IPS DF 19.7 (cell line): ENCODE data around the gene TRPV4.

ENCODE experiments used
- DNase-seq: peaks from one replicate; pipeline ENCODE4 v3.0.0-alpha.2; 2013; ENCODE audit warnings: low read depth, low spot score

The TRPV4 gene

GRCh38 chr12:109781668-109782325 is 51.4 kb downstream of the TRPV4 start:
- DNase-seq, result no peak

DNA sequence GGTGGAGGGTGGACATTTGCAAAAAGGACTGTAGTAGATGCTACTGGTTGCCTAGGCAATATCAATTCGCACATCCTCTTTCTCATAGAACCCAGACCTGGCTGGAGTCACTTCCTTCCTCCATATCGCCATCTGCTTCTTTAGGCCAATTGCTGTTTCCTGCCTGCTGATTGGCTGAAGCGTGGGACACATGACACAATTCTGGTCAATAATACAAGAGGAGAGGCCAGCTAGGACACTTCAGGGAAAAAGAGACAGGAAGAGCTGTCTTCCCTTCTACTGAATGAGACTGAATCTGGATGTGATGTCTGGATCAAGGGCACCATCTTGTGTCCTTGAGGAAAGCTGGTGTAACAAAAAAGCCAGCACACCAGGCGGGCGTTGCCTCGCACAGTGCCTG is 53.8 kb downstream of the TRPV4 start:
- no peak for DNase-seq

GRCh38 chr12:109778684-109779083 is 54.5 kb downstream of the TRPV4 start:
- no peak for DNase-seq

- no peak for DNase-seq
These were observed 55.7 kb downstream of the TRPV4 start for GRCh38 chr12:109777544-109777943.

DNA sequence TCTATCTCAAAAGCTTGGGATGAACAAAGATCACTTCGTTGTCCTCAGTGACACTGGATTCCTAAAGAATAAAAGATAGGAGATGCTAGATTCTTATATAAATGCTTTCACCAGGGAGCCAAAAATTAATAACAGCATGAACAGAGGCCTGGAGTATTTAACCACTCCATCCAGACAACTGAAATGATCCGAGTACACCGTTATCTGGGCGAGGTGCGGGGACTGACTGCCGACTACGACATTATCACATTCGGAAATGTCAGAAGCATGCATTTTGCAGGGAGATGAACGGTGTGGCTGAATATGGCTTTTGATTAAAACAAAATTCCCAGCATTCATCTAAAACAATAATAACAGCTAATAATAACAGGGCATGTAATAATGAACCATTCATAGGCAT is 56.6 kb downstream of the TRPV4 start:
- no peak for DNase-seq

- no peak for DNase-seq
These were observed 57.9 kb downstream of the TRPV4 start for GRCh38 chr12:109775172-109775881.

DNA sequence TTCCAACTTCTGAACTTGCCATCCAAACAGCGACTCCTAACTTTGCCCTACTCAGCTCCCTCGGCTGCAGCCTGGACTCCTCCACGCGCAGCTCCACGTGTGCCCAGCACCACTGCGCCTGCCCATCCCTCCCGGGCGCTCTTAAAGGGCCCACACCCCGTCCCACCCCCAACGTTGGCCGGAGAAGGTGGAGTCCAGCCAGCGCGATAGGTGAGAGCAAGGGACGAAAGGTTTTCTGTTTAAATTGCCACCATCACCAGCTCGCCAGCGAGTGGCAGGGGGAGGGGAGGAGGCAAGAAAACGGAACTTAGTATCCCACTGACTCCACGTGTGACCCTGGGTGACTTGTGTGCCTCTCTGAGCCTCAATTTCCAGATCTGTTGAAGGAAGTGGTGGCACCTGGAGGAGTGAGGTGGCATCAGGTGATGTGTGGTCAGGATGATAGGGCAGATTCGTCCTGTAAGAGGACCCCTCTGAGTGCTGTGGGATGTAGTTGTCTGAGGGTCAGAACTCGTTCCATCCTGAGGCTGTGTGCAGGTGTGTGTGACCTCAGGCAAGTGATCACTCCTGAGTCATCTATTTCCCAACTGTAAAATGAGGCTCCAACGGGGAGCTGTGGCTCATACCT is 59.7 kb downstream of the TRPV4 start:
- DNase-seq, result no peak

DNA sequence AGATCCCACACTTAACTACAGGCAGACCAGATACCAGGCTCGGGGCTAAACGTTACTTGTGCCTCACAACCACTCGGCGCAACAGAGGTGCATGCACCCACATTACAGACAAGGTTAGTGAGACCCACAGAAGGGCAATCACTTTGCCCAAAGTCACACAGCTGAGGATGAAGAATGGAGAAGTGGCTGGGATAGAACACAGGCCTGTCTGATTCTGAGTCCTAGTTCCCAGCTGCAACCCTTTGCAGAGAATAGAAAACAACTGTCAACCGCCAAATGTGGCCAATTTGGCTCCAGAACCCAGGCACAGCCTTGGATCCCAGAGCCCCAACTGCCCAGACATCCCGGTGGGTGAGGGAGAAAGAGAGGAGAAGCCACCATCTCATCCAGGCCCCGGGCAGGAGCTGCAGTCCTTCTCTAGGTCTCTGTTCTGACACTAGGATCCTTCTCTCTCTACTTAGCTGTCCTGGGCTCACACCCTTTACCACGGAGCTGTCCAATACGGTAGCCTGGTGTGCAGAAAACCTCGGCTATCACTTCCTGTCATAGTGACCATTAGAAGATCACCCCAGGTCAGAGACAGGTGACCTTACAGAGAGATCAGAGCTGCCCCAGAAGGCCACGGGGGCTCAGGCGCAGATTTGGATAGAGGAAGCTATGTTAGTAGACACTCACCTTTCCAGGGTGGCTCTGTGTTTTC is 60.4 kb downstream of the TRPV4 start:
- DNase-seq, result no peak

- no peak for DNase-seq
These were observed 61.2 kb downstream of the TRPV4 start for GRCh38 chr12:109771746-109772621.

GRCh38 chr12:109770861-109771670 is 62.1 kb downstream of the TRPV4 start:
- DNase-seq, result no peak

DNA sequence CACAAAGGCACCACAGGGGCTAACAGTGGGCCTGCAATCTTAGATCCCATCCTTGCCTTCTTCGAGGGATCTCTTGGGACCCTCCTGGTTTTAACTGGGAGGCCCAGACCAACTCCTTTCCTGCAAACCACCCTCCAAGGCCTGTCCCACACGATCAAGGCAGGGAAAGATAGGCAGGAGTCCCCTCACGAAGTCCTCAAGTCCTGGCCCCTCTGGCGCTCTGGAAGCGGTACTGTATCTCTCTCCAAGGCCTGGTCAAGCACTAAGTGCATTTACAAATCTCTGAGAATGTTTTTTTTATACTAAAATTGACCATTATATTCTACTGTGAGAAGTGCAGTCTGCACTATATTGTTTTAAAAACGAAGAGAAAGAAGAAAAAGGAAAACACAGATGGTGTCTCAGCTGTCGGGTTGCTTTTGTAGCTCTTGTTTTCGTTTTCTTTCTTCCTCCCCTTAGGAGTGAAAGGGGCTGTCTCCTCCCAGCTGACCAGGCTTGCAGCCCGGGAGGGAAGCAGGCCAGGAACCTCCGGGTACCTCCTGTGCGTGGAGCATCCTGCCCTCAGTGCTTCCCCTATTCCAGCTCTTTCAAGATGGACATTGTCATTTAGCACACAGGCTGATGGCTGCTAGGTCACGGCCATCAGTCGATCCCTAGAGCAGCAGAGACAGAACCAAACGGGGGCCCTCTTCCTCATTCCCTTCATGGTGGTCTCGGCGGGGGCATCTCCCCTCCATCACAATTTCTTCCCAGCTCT is 62.9 kb downstream of the TRPV4 start:
- no peak for DNase-seq

- DNase-seq, result no peak
These were observed 64.1 kb downstream of the TRPV4 start for GRCh38 chr12:109768901-109769670.

GRCh38 chr12:109767991-109768900 is 65.0 kb downstream of the TRPV4 start:
- DNase-seq, result no peak

DNA sequence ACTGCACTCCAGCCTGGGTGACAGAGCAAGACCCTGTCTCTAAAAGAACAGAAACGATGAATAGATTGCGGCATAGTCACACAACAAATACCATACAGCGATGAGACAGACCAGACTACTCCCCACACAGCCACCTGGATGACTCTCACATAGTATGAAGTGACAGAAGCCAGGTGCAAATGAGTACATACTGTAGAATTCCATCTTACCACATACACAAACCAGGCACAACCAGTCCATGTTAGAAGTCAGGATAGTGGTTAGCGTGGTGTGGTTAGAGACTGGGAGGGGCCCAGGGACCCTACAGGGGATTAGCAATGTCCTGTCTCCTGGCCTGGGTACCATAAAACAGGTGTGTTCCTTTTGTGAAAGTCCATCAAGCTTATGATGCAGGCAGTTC is 65.7 kb downstream of the TRPV4 start:
- DNase-seq, result no peak

DNA sequence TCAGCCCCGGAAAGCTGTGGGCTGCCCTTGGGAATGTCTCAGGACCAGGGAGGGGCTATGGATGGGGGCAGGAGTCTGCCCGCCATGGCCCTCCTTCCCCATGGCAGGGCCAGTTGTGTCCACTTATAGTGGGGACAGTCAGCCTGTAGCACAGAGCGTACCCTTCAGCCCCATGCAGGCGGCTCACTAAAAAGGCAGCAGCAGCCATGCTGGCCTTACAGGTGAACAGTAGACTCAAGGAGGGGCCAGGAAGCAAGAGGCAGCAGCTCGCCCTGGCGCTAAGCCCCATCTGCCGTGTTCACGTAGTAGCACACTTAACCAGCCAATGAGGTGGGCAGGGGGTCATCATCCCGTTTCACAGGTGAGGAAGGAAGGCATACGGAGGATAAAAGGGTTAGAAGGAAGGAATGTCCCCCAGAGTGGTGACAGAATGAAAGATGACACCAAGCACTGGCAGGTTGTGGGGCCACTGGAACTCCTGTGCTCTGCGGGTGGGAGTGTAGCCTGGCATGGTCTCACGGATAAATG is 66.9 kb downstream of the TRPV4 start:
- no peak for DNase-seq

GRCh38 chr12:109765446-109765810 is 67.8 kb downstream of the TRPV4 start:
- DNase-seq, result no peak

- no peak for DNase-seq
These were observed 68.3 kb downstream of the TRPV4 start for GRCh38 chr12:109764776-109765445.
